Right lobe of liver (tissue), 6 donors: ENCODE data around the gene TMEM271. TPM values are rescaled to one million over a fixed set of nuclear protein-coding genes. Genes with fewer than 3 reads are reported as not detected.

ENCODE experiments used
- ATAC-seq, 4 donors: fragments of 200-7000 bp; cut with Tn5 transposase; one replicate each; pipeline ENCODE4 v1.9.1; 2020; ENCODE audit warnings: mild to moderate bottlenecking in 4 of 4, moderate library complexity in 4 of 4
- DNase-seq, 3 donors: peaks; one replicate each; pipeline ENCODE4 v3.0.0-alpha.2; 2020
- H3K27ac ChIP-seq, 3 donors: fragments of 200-600 bp; one replicate each; pipeline ENCODE4 v1.8.0; 2022
- H3K27me3 ChIP-seq, 2 donors: fragments of 200-600 bp; one replicate each; pipeline ENCODE4 v1.8.0; 2022
- H3K36me3 ChIP-seq, 4 donors: fragments of 200-600 bp; sonication (generic) in 1 of 4; one replicate each; pipeline versions ENCODE4 v1.5.1 to v1.8.0; 2017 to 2022; ENCODE audit warnings: control low read depth in 1 of 4
- H3K4me1 ChIP-seq, 4 donors: fragments of 200-600 bp; sonication (generic) in 1 of 4; one replicate each; pipeline versions ENCODE4 v1.5.1 to v1.8.0; 2017 to 2022; ENCODE audit warnings: control low read depth in 1 of 4
- H3K4me3 ChIP-seq, 3 donors: fragments of 200-600 bp; one replicate each; pipeline ENCODE4 v1.8.0; 2022
- H3K9me3 ChIP-seq, 4 donors: fragments of 200-600 bp; sonication (generic) in 1 of 4; one replicate each; pipeline versions ENCODE4 v1.5.1 to v1.8.0; 2017 to 2022; ENCODE audit warnings: control low read depth in 1 of 4
- CTCF ChIP-seq, 4 donors: fragments of 200-600 bp in 3 of 4; fragments of 450-650 bp in 1 of 4; IDR thresholded peaks; one replicate each; pipeline versions ENCODE4 v1.5.1 to v1.8.0; 2016 to 2022; ENCODE audit warnings: antibody characterized with exemption in 4 of 4, mild to moderate bottlenecking in 2 of 4
- POLR2A ChIP-seq: fragments of 450-650 bp; IDR thresholded peaks from one replicate; pipeline ENCODE4 v1.6.1; 2017; ENCODE audit warnings: antibody characterized with exemption, mild to moderate bottlenecking
- WGBS: methylation state at CpG from one replicate; pipeline ENCODE4 v1.1.6; 2018; ENCODE audit warnings: low coverage, low lambda C conversion rate; ENCODE audit not compliant: insufficient coverage; ENCODE audit errors: missing lambda C conversion rate; 5-methylcytosine and 5-hydroxymethylcytosine counted together
- intact Hi-C, 2 donors: fragments of 100-400 bp; cut with DNase I; formaldehyde crosslinking; loops; one replicate each; pipeline versions ENCODE4 v1.11.2 to v1.14.1; 2022
- total RNA-seq, 6 experiments: library from RNA; depleted of rRNA in 2 of 6; stranded (reverse); fragments of >200 nt in 2 of 6; fragmentation: NEBNext Ultra II Directional in 3 of 6; extraction: Animal tissue kit (Norgen Biotek cat#: 25700) in 3 of 6; gene quantifications; one replicate each; pipeline versions ENCODE4 v1.1.0 to v1.2.4, GENCODE V29; 2016 to 2023
- donor health status: DM: no; HTN: yes; CAD: no.
- donor health status: DM: no; HTN: no; CAD: no.
- donor health status: DM: no; HTN: no; CAD: no.
- donor health status: DM: no; HTN: yes; CAD: no.
- donor health status: DM: no; HTN: yes; CAD: no.

TMEM271 gene
- total RNA-seq, 6 experiments from 2014 or later = not detected

- Histone ChIP-seq H3K9me3 (no peaks in the 10 kb centered on the region), H3K27me3 (no peaks in the 10 kb centered on the region), H3K4me1 (no peaks in the 10 kb centered on the region), H3K4me3 (no peak overlapping the region), H3K36me3 (no peaks in the 10 kb centered on the region), H3K27ac (no peak overlapping the region)
- ATAC-seq (no peak), DNase-seq (peak in 1 of 3 donors; percentile 42)
- TF ChIP-seq CTCF (IDR thresholded peaks at IDR 0.05) (no peak), POLR2A (no peak)
- WGBS = 93% methylated on average over 4 of the region's 21 CpGs
- intact Hi-C loops = no loop called here
Observed at GRCh38 chr4:537436-538264, 38.4 kb downstream of the TMEM271 start.

GRCh38 chr4:536351-536972 is 39.6 kb downstream of the TMEM271 start:
- DNase-seq (no peak), ATAC-seq (no peak)
- intact Hi-C loops = no loop called here
- Histone ChIP-seq H3K9me3 (no peaks in the 10 kb centered on the region), H3K4me1 (no peaks in the 10 kb centered on the region), H3K27me3 (no peaks in the 10 kb centered on the region), H3K27ac (no peak overlapping the region), H3K36me3 (peaks cover 0 to 2% (median 0%) of the 10 kb centered on the region in 4 donors), H3K4me3 (no peak overlapping the region)
- no peak for TF ChIP-seq POLR2A
- TF ChIP-seq CTCF (IDR thresholded peaks at IDR 0.05) = no peak
- 83% methylated on average over 9 of the region's 36 CpGs for WGBS

- DNase-seq = no peak
- intact Hi-C loops = no loop called here
- no peaks in the 10 kb centered on the region for H3K27me3 ChIP-seq
- no peak for ATAC-seq
- H3K36me3 ChIP-seq = peaks cover 0 to 8% (median 2%) of the 10 kb centered on the region in 4 donors
- H3K4me3 ChIP-seq = no peak overlapping the region
- no peaks in the 10 kb centered on the region for H3K9me3 ChIP-seq
- no CpG with 5 or more reads among the region's 23 CpGs for WGBS
- no peak overlapping the region for H3K27ac ChIP-seq
- H3K4me1 ChIP-seq = no peaks in the 10 kb centered on the region
- TF ChIP-seq POLR2A (no peak), CTCF (IDR thresholded peaks at IDR 0.05) (no peak)
Observed at GRCh38 chr4:535924-536281, 40.2 kb downstream of the TMEM271 start.

GRCh38 chr4:535181-535923 is 40.7 kb downstream of the TMEM271 start:
- intact Hi-C loops = no loop called here
- H3K4me1 ChIP-seq = no peaks in the 10 kb centered on the region
- no peaks in the 10 kb centered on the region for H3K27me3 ChIP-seq
- peaks cover 0 to 13% (median 2%) of the 10 kb centered on the region in 4 donors for H3K36me3 ChIP-seq
- DNase-seq = no peak
- no peaks in the 10 kb centered on the region for H3K9me3 ChIP-seq
- TF ChIP-seq CTCF (IDR thresholded peaks at IDR 0.05) (no peak), POLR2A (no peak)
- no peak for ATAC-seq
- no peak overlapping the region for H3K27ac ChIP-seq
- no peak overlapping the region for H3K4me3 ChIP-seq
- WGBS = 92% methylated on average over 9 of the region's 39 CpGs
